DMS153 treated with DMSO at 0.1 percent for 48 hours (cell line): ENCODE measurements around the gene ZNF649.
A peak's percentile ranks its signal among the peaks of the same experiment; 100 is the strongest.
"Not testable (repeated sequence)": the region's sequence is repeated elsewhere in the genome, so short reads cannot be mapped to it uniquely, and the experiment has no call there.

Experiments used
- DNase-seq: peaks from one replicate; lab custom pipeline; 2025; ENCODE audit not compliant: unreplicated experiment; lab: John Stamatoyannopoulos, UW

ZNF649 gene

DNA sequence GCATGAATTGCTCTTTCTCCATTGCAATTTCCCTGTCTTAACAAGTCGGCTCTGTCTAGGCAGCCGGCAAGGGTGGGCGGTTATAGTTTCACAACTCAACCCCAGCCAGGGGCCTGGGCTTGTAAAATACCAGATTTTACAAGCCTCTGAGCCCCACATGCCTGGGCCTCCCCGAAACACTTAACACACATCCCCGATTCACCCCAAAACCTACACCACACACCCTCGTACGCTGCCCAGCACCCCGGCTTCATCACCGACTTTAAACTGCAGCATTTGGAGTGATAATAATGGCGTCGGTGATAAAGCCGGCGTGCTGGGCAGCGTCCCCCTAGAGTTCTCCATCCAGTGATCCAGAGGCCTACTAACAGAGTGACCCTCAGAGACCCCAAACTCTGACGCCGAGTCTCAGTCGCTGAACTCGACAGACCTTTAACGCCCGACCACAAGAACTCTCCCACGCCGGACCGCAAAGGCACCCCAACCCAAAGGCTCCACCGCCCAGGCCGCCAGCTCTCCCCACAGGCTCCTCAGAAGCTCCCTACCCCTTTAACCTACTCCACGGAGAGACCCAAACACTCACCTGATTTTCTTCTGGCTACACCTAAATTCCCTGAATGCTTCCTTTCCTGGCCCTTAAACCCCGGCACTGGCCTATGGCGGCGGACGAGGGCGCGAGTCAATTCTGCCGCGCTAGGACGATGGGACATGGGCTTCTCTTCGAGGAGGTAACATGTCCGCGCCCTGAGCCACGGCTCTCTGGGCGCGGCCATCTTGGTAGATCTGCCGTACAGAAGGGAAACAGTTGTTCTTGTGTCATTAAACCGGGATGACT lies at the start of gene ZNF649:
TSS of gene ZNF649 (minus strand) at position 687 of the 835 bp plus-strand sequence. CDS start 4,910 bp downstream, outside the sequence.
- DNase-seq, result peak; percentile 58

DNA sequence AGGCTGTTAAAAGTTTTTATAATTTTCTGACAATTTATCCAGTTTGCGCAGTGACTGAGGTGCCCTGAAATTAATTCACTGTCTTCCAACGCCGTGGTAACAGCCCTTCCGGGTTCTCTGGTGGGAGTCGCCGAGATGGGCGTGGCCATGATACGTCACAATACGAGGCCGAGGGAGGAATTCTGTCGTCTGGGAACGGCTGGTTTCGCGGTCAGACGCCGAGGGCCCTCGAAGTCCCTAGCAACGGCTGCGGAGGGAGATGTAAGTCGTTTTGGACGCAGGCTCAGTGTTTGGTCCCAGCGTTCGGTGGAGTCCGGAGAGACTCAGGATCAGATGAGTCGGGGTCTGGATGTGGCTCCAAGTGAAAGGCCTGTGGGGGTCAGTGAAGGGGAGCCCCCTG lies 44.2 kb upstream of the ZNF649 start:
- no peak for DNase-seq

GRCh38 chr19:51946602-51947001 lies 41.8 kb upstream of the ZNF649 start:
- DNase-seq, result no peak

DNA sequence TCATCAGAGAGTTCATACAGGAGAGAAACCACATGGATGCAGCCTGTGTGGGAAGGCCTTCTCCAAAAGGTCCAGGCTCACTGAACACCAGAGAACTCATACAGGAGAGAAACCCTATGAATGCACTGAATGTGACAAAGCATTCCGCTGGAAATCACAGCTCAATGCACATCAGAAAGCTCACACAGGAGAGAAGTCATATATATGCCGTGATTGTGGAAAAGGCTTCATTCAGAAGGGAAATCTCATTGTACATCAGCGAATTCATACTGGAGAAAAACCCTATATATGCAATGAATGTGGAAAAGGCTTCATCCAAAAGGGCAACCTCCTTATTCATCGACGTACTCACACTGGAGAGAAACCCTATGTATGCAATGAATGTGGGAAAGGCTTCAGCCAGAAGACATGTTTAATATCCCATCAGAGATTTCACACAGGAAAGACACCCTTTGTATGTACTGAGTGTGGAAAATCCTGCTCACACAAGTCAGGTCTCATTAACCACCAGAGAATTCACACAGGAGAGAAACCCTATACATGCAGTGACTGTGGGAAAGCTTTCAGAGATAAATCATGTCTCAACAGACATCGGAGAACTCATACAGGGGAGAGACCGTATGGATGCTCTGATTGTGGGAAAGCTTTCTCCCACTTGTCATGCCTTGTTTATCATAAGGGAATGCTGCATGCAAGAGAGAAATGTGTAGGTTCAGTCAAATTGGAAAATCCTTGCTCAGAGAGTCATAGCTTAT lies 40.2 kb upstream of the ZNF649 start:
- DNase-seq, result no peak

- no peak for DNase-seq
Observed at GRCh38 chr19:51938936-51939335, 34.1 kb upstream of the ZNF649 start.

DNA sequence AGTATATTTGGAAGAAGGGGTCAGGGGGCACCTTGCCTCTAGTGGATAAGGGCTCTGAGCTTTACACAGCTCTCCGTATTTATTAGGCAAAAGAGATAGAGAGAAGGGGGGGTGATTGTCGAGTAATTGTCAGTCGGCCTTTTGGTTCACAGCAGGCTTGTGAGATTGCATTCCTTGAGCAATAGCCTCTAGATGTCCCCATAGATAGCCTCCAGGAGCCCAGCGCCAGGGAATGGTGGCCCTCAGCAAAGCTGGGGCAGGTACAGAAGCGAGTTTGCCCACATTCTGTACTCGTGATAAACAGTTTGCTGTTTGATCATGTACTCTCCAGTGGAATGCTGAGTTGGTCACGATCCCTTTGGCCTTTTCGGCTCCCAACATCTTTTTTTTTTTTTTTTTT lies 27.1 kb upstream of the ZNF649 start:
- DNase-seq, result no peak

DNA sequence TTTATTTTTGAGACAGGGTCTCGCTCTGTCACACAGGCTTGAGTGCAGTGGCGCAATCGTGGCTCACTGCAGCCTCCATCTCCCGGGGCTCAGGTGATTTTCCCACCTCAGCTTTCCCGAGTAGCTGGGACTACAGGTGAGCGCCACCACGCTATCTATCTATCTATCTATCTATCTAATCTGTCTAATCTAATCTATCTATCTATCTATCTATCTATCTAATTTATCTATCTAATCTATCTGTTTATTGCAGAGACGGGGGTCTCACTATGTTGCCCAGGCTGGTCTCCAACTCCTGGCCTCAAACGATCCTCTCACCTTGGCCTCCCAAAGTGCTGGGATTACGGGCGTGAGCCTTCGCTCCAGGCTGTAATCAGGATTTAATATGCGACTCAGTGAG lies 23.0 kb upstream of the ZNF649 start:
- DNase-seq, result no peak

DNA sequence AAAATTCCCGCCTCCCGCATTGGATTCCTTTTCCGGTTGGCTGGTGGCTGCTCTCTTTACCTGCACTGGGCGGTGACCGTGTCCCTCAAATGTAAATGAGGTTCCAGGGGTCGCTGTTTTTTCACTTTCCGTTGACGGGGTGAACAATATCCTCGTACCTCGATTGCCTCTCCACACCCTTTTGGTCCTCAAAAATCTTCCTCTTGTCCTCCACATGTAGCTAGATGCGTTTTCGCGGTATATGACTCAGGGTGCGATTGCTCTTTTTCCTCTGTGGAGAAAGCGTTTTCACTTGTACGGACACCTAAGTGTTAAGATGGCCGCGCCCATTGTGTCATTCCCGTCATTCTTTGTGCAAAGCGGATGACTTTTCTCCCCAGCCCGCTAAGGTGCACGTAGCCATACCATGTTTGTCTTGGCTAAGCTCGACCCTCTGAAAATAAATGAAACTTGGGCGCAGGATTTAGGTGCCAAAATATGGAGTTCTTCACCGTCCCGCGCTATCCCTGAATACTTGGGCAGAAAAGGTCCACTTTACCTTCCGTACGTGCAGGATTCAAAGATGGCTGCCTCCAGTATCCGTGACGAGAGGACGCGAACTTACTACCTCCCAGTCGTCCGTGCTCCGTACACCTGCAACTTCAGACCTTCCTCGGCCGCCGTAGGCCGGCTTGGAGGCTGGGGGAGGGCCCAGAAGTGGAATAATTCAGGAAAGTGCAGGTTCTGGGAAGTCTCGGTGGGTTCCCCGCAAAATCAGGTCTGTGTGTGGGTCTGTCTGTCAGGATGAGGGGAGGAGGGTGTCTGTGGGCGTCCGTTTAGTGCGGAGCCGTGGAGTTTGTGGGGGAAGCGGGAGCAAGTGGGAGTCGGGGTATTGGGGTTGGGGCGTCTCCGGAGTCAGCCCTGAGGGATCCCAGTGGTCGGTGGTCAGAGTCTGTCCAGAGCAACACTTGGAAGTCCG lies 22.2 kb upstream of the ZNF649 start, which contains the start of gene ZNF613:
TSS of gene ZNF613 (plus strand) at position 689 of the 958 bp plus-strand sequence. CDS start 8,749 bp downstream, outside the sequence.
- peak; percentile 97 for DNase-seq

GRCh38 chr19:51926426-51926783 lies 21.6 kb upstream of the ZNF649 start:
- DNase-seq, result no peak

GRCh38 chr19:51921949-51922348 lies 17.1 kb upstream of the ZNF649 start:
- DNase-seq, result no peak

DNA sequence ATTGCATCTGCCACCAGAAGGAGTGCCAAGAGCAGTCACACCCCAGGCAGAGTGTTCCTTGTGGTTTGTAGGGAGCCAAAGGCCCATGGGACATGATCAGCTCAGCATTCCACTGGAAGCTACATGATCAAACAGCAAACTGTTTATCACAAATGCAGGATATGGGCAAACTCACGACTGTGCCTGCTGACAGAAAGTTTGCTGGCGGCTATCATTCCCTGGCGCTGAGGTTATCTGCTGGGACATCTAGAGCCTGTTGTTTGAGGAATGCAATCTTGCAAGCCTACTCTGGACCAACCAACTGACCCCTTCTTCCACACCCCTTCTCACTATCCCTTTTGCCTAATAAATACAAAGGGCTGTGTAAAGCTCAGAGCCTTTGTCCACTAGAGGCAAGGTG lies 14.8 kb upstream of the ZNF649 start:
- DNase-seq, result no peak

GRCh38 chr19:51916167-51916566 lies 11.3 kb upstream of the ZNF649 start:
- no peak for DNase-seq

GRCh38 chr19:51915324-51915867 lies 10.6 kb upstream of the ZNF649 start:
- DNase-seq, result no peak

DNA sequence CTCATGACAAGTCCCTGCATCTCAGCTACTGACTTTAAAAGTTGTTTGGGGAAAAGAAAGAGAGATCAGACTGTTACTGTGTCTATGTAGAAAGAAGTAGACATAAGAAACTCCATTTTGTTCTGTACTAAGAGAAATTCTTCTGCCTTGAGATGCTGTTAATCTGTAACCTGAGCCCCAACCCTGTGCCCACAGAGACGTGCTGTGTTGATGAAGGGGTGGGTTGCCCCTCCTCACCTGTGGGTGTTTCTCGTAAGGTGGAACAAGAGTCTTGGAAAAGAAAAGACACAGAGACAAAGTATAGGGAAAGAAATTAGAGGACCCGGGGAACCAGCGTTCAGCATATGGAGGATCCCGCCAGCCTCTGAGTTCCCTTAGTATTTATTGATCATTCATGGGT lies 3.2 kb upstream of the ZNF649 start:
- not testable (repeated sequence) for DNase-seq

- not testable (repeated sequence) for DNase-seq
Observed at GRCh38 chr19:51906108-51906507, 1.3 kb upstream of the ZNF649 start.

DNA sequence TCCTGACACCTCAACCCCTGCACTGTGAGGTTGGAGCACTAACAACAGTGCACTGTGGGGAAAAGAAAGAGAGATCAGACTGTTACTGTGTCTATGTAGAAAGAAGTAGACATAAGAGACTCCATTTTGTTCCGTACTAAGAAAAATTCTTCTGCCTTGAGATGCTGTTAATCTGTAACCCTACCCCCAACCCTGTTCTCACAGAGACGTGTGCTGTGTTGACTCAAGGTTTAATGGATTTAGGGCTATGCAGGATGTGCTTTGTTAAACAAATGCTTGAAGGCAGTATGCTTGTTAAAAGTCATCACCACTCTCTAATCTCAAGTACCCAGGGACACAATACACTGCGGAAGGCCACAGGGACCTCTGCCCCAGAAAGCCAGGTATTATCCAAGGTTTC lies 822 bp upstream of the ZNF649 start:
- not testable (repeated sequence) for DNase-seq

DNA sequence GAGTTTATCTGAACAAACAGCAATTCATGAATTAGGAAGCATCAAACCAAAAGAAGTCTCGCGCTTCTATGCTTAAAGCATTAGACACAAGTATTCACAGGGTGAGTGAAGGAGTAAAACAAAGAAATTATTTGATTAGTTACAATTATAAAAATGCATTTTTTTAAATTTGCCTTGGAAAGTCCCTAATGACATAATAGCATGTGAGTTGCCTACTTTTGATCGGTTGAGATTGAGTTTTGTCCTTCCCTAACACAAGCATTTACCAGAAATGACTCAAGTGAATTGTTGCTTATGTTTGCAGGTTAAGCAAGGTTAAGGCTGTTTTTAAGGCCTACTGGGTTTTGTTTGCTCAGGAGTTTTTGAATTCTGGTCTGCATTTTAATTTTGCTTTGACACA lies 389 bp upstream of the ZNF649 start:
- no peak for DNase-seq

GRCh38 chr19:51903192-51903591 lies 1.6 kb downstream of the ZNF649 start:
- DNase-seq, result no peak

- DNase-seq, result no peak
Observed at GRCh38 chr19:51901860-51902259, 3.0 kb downstream of the ZNF649 start.

DNA sequence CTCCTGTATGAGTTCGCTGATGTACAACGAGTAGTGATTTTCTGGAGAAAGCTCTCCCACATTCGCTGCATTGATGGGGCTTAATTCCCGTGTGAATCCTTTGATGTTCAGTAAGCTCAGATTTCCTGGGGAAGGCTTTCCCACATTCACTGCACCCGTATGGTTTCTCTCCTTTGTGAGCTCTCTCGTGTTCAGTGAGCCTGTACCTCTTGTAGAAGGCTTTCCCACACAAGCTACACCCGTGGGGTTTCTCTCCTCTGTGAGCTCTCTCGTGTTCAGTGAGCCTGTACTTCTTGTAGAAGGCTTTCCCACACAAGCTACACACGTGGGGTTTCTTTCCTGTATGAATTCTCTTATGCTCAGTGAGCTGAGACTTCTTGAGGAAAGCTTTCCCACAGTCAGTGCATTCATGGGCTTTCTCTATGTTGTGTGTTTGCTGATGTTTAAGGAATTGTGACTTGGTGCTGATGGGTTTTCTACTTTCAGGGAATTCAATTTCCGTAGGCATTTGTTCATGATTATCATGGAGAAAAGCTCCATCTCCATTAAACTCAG lies 13.5 kb downstream of the ZNF649 start:
- no peak for DNase-seq
